MV-4-11 (cell line): ENCODE results near the gene PCDHGB2.
"Not testable (repeated sequence)": the region's sequence is repeated elsewhere in the genome, so short reads cannot be mapped to it uniquely, and the experiment has no call there.

ENCODE experiments used
- DNase-seq: peaks from one replicate; lab custom pipeline; 2025; lab: John Stamatoyannopoulos, UW

PCDHGB2 gene

DNA sequence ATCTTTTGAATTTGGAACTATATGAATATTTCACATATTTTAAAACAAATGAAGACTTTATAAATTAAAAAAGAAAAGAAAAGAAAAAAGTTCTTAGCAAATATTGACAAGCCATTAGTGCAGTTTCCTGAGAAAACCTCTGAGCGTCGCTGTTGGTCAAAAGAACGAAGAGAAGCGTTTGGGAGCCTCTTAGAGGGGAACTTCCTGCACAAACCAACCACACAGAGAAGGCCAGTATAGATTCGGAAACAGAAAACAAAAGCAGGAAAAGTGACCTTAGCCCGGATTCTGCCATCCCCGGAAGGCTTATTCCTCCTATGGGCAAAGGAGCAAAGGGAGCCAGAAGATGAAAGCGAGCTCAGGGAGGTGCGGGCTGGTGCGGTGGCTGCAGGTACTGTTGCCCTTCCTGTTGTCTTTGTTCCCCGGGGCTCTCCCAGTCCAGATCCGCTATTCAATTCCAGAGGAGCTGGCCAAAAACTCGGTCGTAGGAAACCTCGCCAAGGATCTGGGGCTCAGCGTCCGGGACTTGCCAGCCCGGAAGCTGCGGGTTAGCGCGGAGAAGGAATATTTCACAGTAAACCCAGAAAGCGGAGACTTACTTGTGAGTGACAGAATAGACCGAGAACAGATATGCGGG is at the start of gene PCDHGB2:
Gene PCDHGB2 (plus strand): TSS at position 205 of the 637 bp plus-strand sequence. CDS start 142 bp downstream, at position 347.
- peak; percentile 82 for DNase-seq

DNA sequence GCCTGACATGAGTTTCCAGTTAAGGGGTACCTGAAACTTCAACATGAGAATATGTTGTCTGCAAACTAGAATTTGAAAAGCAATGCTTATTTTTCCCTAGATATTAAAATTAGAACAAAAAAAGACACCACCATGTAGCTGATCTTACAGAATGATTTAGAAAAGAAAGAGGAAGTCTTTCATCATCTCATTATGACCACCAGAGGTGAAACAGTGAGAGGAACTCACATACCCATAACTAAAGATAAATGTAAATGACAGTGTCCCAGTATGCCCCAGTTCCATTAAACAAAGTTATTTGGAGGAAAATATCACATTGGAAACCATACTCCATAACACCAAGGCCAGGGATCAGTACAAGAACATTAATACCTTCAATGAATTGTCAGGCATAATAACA is 46.1 kb upstream of the PCDHGB2 start:
- DNase-seq: peak; percentile 71

DNA sequence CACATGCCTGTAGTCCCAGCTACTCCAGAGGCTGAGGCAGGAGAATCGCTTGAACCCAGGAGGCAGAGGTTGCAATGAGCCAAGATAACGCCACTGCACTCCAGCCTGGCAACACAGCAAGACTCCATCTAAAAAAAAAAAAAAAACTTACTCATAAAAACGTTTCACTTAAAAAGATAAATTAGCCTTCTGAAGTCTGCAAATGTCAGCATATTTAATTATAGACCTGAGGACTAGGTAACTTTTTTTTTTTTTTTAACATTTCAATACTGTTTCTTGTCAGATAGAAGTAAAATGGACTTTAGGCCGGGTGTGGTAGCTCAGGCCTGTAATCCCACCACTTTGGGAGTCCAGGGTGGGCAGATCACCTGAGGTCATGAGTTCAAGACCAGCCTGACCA is 42.8 kb upstream of the PCDHGB2 start:
- not testable (repeated sequence) for DNase-seq

DNA sequence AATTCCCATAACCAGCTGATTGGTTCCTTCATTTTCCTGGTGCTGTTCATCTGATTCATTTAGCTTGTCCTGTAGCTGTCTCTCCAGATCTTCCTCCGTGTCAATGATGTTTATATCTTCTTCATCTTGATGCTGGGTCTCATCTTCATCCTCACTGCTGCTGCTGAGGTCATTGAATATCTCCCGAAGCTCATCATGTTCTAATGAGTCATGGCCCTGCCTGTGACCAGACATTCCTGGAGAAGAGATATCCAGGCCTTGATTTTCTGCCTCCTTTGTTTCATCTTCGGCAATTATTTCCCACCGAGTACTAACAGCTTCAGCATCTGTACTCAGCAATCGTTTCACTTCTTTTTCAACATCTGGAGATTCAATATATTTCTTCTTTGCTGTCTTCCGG is 40.6 kb upstream of the PCDHGB2 start:
- no peak for DNase-seq

DNA sequence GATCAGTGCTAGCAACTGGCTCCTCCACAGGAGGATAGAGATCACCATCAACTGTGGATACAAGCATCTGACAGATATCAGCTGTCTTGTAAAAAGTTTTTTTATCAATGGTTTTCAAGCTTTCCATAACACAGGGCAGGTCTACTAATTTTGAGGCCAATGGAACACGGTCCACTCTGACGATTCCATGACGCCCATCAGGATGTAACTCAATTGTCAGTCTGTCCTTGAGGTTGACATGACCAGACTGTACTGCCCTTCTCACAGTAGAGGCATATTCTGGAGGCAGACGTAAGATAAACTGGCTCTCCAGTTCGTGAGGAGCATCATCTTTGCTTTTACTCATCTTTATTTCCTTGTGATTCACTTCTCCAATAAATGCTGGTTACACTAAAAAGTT is 40.1 kb upstream of the PCDHGB2 start:
- no peak for DNase-seq

DNA sequence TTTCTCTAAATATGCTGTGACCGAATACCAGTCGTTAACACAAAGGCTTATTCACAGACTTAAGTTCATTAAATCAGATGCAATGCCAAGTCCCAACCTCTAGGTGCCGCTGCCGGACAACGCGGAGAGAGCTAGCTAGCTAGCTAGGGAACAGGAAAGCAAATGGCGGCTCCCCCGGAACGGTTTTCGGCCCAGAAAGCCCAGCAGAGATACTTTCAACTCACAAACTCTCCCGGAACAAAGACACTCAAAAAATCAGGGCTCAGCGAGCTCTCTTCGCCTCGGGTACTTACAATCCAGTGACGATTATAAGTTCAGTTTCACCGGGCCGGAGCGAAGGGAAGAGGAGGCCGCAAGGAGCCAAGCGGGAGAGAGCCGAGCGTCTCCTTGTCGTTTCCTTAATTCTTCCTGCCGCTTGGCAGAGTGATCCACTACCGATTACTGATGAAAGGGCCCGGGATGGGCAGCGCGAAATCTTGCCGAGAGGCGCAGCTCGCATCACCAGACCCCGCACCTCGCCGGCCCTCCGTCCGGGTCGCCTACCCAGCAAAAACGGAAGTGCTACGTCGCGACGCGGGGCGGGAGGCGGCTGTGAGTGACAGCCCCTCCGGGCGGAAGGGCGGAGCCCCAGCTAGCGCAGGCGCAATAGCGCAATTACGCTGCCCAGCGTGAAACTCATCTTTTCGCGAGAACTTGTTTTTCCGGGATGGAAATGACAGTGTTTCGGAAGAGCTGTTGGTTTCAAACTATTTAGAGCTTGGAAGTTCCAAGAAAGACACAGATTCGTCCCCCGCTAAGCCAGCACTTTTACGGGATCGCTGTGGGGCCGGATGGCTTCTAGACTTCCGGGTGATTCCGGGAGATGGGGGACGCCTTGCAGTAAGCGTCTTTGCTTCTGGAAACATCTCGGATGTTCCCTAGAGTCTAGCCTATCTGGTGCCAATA is 39.3 kb upstream of the PCDHGB2 start, which contains the start of gene TAF7:
Gene TAF7 (minus strand): TSS at position 560 of the 945 bp plus-strand sequence. CDS start 740 bp downstream, outside the sequence.
- DNase-seq: peak; percentile 90

DNA sequence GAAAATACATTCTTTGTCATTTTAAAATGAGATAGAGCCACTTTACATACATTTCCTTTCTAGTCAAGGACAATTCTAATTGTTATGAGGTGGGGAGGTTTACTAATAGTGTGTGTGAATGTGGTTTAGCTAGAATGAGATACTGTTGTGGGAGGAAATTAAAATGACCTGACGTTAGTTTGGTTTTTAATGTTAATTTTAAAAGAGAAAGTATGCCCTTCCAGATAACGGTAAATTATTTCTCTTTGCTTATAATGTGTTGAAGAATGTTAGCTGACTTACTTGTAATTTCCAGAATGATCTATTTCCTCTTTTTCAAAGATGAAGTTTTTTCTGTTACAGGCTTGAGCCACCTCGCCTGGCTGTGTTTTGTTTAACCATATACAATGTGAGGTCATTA is 37.5 kb upstream of the PCDHGB2 start:
- DNase-seq: peak; percentile 13

DNA sequence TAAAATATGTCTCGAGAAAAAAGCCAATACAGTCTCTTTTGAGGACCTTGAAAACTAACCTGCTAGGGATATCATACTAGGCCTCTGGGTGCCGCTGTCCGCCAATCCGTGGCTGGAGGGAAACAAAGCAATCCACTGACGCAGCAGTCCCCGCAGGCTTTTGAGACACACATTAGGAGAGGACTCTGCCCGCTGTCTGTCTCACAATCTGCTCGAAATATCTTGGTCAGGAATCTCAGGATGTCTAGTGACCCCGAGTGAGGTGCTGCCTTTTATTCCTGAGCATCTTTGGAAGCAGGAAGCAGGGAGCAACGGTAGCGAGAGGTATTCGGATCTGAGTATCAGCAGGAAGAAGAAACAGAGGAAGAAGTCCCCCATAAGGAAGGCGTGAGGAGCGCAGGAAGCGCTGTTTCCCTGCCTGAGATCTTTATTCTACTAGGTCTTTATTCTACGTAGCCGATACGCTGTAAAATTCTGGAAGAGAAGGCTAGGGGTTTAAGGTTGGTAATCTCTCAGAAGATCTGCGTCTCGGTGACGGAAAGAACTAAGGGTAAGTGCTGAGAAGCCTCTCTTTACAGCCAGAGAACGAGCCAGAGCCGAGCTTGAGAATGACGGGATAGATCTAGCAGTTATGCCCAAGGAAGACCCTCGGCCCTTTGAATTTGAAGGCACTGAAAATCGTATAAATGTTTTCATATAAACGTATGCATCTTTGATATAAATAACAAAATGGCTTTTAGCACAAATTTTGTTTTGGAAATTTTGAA is 33.5 kb upstream of the PCDHGB2 start:
- peak; percentile 52 for DNase-seq

DNA sequence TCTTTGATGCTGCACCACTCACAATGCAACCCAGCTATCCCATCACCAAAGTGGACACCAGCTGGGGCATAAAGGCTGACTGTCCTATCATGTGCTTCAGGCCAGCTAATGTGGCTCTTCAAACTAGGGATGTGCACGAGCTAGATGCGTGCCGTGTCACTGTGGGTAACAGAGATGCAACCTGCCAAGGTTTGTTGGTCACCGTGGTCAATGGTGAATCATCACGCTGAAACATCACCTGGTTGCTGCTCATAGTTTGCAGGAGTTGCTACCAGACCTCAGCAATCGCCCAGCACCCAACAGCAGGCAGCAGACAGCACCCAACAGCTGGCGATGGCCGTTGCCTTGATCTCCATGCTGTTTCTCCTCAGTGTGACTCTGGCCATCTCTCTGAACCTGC is 31.6 kb upstream of the PCDHGB2 start:
- DNase-seq: no peak

DNA sequence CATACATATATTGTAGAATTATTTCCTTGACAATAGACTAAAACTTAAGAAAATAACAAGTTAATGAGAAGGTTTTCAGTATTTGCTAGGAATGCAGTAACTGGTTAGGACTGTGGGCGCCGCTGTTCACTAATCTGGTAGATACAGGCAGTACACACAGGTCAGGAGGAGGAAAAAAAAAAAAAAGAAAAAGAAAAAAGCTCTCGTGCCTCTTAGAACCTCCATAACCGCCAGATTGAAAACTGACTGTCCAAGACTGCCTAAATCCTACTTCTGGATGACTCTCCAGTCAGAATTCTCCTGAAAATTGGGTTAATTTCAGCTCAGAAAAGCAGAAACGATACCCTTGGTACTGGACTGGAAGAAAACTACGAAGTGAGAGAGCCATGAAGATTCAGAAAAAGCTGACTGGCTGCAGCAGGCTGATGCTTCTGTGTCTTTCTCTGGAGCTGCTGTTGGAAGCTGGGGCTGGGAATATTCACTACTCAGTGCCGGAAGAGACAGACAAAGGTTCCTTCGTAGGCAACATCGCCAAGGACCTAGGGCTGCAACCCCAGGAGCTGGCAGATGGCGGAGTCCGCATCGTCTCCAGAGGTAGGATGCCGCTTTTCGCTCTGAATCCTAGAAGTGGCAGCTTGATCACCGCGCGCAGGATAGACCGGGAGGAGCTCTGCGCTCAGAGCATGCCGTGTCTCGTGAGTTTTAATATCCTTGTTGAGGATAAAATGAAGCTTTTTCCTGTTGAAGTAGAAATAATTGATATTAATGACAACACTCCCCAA is 29.3 kb upstream of the PCDHGB2 start, which contains the start of gene PCDHGA1:
Gene PCDHGA1 (plus strand): TSS at position 216 of the 782 bp plus-strand sequence.
- DNase-seq: no peak

DNA sequence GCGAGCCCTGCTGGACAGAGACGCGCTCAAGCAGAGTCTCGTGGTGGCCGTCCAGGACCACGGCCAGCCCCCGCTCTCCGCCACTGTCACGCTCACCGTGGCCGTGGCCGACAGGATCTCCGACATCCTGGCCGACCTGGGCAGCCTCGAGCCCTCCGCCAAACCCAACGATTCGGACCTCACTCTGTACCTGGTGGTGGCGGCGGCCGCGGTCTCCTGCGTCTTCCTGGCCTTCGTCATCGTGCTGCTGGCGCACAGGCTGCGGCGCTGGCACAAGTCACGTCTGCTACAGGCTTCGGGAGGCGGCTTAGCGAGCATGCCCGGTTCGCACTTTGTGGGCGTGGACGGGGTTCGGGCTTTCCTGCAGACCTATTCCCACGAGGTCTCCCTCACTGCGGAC is 27.2 kb upstream of the PCDHGB2 start:
- DNase-seq: not testable (repeated sequence)

DNA sequence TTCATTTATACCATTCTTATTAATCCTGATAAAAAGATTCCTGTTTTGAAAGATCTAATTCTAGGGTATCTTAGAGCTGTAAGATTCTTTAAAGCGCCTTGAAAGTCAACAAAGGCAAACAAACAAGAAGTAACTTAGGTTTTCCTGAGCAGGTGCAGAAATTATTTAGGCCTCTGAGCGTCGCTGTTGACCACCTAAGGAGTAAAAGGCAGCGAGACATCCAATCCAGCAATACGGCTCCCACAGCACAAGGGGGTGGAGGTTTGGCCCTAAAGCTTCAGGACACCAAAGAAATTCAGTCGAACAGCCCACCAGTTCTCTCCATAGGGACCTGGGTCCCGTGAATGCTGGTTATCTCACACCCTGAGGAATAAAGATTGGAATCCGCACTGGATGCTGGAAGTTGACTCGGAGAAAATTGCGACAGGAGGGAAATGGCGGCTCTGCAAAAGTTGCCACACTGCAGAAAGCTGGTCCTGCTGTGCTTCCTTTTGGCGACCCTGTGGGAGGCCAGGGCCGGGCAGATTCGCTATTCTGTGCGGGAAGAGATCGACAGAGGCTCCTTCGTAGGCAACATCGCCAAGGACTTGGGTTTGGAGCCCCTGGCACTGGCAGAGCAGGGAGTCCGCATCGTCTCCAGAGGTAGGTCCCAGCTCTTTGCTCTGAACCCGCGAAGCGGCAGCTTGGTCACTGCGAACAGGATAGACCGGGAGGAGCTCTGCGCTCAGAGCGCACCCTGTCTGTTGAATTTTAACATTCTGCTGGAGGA is 21.1 kb upstream of the PCDHGB2 start, which contains the start of gene PCDHGA2:
Gene PCDHGA2 (plus strand): TSS at position 223 of the 769 bp plus-strand sequence.
- no peak for DNase-seq

DNA sequence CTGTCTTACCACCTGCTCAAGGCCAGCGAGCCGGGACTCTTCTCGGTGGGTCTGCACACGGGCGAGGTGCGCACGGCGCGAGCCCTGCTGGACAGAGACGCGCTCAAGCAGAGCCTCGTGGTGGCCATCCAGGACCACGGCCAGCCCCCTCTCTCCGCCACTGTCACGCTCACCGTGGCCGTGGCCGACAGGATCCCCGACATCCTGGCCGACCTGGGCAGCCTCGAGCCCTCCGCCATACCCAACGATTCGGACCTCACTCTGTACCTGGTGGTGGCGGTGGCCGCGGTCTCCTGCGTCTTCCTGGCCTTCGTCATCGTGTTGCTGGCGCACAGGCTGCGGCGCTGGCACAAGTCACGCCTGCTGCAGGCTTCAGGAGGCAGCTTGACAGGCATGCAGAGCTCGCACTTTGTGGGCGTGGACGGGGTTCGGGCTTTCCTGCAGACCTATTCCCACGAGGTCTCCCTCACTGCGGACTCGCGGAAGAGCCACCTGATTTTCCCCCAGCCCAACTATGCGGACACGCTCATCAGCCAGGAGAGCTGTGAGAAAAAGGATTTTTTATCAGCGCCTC is 18.9 kb upstream of the PCDHGB2 start:
- DNase-seq: not testable (repeated sequence)

DNA sequence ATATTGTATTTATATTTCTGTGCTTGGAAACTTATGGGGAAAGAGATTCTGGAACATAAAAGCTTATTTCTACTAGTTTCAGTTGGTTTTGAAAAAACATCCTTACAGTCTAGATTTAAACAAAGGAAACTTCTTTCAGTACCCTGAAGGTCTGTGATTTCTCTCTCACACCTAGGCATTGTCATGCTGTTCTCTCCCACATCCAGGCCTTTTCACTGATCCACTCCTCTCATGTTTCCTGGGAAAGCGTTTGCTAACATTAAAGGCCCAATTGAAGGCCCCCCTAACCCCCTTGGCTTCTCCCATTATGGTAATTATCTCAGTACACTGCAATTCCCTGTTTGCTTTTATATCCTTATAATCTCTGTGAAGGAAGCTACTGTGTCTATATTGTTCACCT is 17.0 kb upstream of the PCDHGB2 start:
- no peak for DNase-seq

DNA sequence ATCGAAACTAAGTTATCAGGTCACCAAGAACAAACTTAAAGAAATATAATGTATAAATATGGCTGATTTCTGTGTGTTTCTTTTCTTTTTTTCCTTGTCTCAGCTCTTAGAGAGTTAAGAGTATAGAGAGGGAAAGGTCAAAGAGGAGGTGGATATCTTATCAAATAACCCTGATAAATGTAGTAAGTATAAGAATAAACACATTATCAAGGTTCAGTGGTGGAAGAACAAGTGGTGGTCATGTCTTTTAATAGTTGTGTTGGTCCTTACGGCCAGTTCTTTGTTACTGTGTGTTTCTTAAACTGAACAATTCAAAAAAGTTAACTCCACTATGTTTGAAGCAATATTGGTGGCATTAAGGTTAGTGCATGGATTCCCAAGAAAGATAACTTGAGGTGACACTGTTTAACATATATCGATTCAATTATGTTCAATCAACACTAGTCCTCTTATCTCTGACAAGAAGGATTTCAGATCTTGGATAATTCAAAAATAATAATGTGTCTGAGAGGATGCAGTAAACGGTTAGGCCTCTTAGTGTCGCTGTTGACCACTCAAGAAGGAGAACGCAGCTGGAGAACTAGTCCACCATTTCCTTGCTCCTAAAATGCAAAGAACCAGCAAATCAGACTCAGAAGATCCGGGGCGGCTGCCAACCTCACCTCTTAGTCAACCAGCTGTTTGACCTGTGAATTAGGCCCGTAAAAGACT is 16.4 kb upstream of the PCDHGB2 start, which contains the start of gene PCDHGA3:
Gene PCDHGA3 (plus strand): TSS at position 588 of the 711 bp plus-strand sequence. CDS start 205 bp downstream, outside the sequence.
- DNase-seq: no peak

DNA sequence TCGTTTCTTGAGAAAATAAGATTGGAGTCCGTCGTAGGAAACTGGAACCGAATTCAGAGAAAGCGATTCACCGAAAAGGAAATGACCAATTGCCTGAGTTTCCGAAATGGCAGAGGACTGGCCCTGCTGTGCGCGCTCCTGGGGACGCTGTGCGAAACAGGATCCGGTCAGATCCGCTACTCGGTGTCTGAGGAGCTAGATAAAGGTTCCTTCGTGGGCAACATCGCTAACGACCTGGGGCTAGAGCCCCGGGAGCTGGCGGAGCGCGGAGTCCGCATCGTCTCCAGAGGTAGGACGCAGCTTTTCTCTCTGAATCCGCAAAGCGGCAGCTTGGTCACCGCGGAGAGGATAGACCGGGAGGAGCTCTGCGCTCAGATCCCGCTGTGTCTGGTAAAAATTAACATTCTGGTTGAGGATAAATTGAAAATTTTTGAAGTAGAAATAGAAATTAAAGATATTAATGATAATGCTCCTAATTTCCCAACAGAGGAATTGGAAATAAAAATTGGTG is 15.8 kb upstream of the PCDHGB2 start:
- no peak for DNase-seq

DNA sequence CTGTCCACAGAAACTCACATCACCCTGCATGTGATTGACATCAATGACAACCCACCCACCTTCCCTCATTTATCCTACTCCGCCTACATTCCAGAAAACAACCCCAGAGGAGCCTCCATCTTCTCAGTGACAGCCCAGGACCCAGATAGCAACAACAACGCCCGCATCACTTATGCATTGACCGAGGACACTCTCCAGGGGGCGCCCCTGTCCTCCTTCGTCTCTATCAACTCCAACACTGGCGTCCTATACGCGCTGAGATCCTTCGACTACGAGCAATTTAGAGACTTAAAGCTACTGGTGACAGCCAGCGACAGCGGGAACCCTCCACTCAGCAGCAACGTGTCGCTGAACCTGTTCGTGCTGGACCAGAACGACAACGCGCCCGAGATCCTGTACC is 14.5 kb upstream of the PCDHGB2 start:
- no peak for DNase-seq

DNA sequence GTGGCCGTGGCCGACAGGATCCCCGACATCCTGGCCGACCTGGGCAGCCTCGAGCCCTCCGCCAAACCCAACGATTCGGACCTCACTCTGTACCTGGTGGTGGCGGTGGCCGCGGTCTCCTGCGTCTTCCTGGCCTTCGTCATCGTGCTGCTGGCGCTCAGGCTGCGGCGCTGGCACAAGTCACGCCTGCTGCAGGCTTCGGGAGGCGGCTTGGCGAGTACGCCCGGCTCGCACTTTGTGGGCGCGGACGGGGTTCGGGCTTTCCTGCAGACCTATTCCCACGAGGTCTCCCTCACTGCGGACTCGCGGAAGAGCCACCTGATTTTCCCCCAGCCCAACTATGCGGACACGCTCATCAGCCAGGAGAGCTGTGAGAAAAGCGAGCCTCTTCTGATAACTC is 13.8 kb upstream of the PCDHGB2 start:
- DNase-seq: not testable (repeated sequence)
